Common myeloid progenitor, CD34-positive (primary cell): ENCODE measurements around the gene IPMK.

Experiments used
- CTCF ChIA-PET: fragments of 350-600 bp; sonication (Branson Sonifier 250); formaldehyde crosslinking; loops from one replicate; lab custom pipeline; 2021; ENCODE audit warnings: antibody characterized with exemption; lab: Charles Lee
- POLR2A ChIA-PET: fragments of 350-600 bp; sonication (Branson Sonifier 250); formaldehyde crosslinking; loops from one replicate; lab custom pipeline; 2021; ENCODE audit warnings: antibody characterized with exemption; lab: Charles Lee
- DNase-seq, 3 donors: peaks; one replicate each; pipeline versions ENCODE4 v3.0.0 to v3.0.0-alpha.2; 2013
- H3K27ac ChIP-seq, 2 experiments: 1 replicate in 1 of 2; 2 replicates in 1 of 2; pipeline ENCODE4 v1.7.0; 2013; ENCODE audit warnings: inconsistent platforms in 2 of 2, low read length in 2 of 2, mild to moderate bottlenecking in 2 of 2, low read depth in 1 of 2, moderate library complexity in 1 of 2; ENCODE audit not compliant: severe bottlenecking in 2 of 2, insufficient read depth in 1 of 2, poor library complexity in 1 of 2
- H3K27me3 ChIP-seq, 5 experiments: replicated peaks in 2 of 5; 1 replicate in 3 of 5; 2 replicates in 2 of 5; pipeline versions ENCODE4 v1.6.1 to v1.7.0; 2013; ENCODE audit warnings: low read length in 4 of 5, mild to moderate bottlenecking in 2 of 5, moderate library complexity in 2 of 5, inconsistent platforms in 1 of 5; ENCODE audit not compliant: insufficient read depth in 5 of 5, control insufficient read depth in 4 of 5
- H3K36me3 ChIP-seq, 4 experiments: 1 replicate in 2 of 4; 2 replicates in 2 of 4; pipeline versions ENCODE4 v1.6.1 to v1.7.0; 2013; ENCODE audit warnings: low read length in 3 of 4, control low read depth in 1 of 4, mild to moderate bottlenecking in 1 of 4; ENCODE audit not compliant: control insufficient read depth in 4 of 4, insufficient read depth in 4 of 4
- H3K4me1 ChIP-seq, 4 experiments: 1 replicate in 3 of 4; 2 replicates in 1 of 4; pipeline versions ENCODE4 v1.6.1 to v1.7.1; 2013; ENCODE audit warnings: low read length in 3 of 4, mild to moderate bottlenecking in 3 of 4, control low read depth in 1 of 4, inconsistent platforms in 1 of 4, moderate library complexity in 1 of 4; ENCODE audit not compliant: control insufficient read depth in 4 of 4, insufficient read depth in 4 of 4; ENCODE audit errors: control extremely low read depth in 1 of 4
- H3K4me3 ChIP-seq, 7 experiments: 1 replicate in 4 of 7; 2 replicates in 3 of 7; pipeline versions ENCODE4 v1.5.1 to v1.7.0; 2013; ENCODE audit warnings: mild to moderate bottlenecking in 7 of 7, low read length in 6 of 7, moderate library complexity in 6 of 7, inconsistent platforms in 2 of 7, low read depth in 2 of 7, control low read depth in 1 of 7; ENCODE audit not compliant: insufficient read depth in 4 of 7, control insufficient read depth in 1 of 7; ENCODE audit errors: extremely low read depth in 1 of 7
- H3K9me3 ChIP-seq, 5 experiments: 1 replicate in 4 of 5; 2 replicates in 1 of 5; pipeline versions ENCODE4 v1.6.1 to v1.7.1; 2013; ENCODE audit warnings: low read length in 4 of 5, mild to moderate bottlenecking in 2 of 5, inconsistent platforms in 1 of 5, low read depth in 1 of 5, moderate library complexity in 1 of 5; ENCODE audit not compliant: control insufficient read depth in 4 of 5, insufficient read depth in 2 of 5; ENCODE audit errors: control extremely low read depth in 1 of 5
- WGBS: methylation state at CpG from one replicate; pipeline ENCODE4 v1.1.5; 2013; ENCODE audit not compliant: insufficient coverage; 5-methylcytosine and 5-hydroxymethylcytosine counted together

Gene IPMK

GRCh38 chr10:58225654-58226053, 42.0 kb downstream of the IPMK start:
- no peaks in the 10 kb centered on the region for H3K27me3 ChIP-seq
- no peak for DNase-seq
- no CpG with 5 or more reads among the region's 2 CpGs for WGBS
- POLR2A ChIA-PET = no interaction called here
- peaks cover 2 to 19% (median 16%) of the 10 kb centered on the region in 4 experiments for H3K36me3 ChIP-seq
- no peak overlapping the region for H3K27ac ChIP-seq
- H3K4me3 ChIP-seq = no peak overlapping the region
- no peaks in the 10 kb centered on the region for H3K4me1 ChIP-seq
- CTCF ChIA-PET = interaction anchor here (1.3 kb wide), 1 partner anchor 10 kb away, joined by 3 read pairs; no protein-coding TSS in a partner anchor
- H3K9me3 ChIP-seq = no peaks in the 10 kb centered on the region

- CTCF ChIA-PET = no interaction called here
- no CpG with 5 or more reads among the region's 2 CpGs for WGBS
Measured at GRCh38 chr10:58220769-58221451, 46.8 kb downstream of the IPMK start.

DNA sequence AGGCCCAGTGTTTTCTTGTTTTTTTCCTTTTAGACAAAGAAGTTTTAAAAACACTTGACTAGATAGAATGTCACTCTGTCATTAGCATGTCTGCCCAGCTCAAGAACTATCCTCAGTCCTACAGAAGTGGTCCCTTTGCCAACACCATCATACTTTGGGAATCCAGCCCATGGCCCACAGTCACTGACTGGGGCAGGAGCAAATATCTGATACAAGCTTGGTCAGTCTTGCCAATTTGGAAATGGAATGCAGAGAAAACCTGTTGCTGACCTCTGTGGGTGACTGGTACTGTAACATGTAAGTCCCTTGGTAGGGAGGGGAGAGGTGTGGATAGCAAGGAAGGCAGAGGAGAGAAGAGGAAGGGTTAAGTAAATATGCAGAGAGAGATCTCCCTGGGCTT, 47.8 kb downstream of the IPMK start:
- Histone ChIP-seq H3K4me1 (no peaks in the 10 kb centered on the region), H3K27ac (no peak overlapping the region), H3K4me3 (no peak overlapping the region), H3K9me3 (no peaks in the 10 kb centered on the region), H3K36me3 (peaks cover 3 to 6% (median 4%) of the 10 kb centered on the region in 4 experiments), H3K27me3 (no peaks in the 10 kb centered on the region)
- CTCF ChIA-PET = no interaction called here
- POLR2A ChIA-PET = no interaction called here
- DNase-seq = no peak

More at GRCh38 chr10:58220769-58221451, 46.8 kb downstream of the IPMK start:
- H3K27ac ChIP-seq = no peak overlapping the region
- peaks cover 3 to 11% (median 8%) of the 10 kb centered on the region in 4 experiments for H3K36me3 ChIP-seq
- H3K27me3 ChIP-seq = no peaks in the 10 kb centered on the region
- H3K4me3 ChIP-seq = no peak overlapping the region
- no peaks in the 10 kb centered on the region for H3K4me1 ChIP-seq
- no peaks in the 10 kb centered on the region for H3K9me3 ChIP-seq
- DNase-seq = no peak
- POLR2A ChIA-PET = interaction anchor here (0.6 kb wide), 1 partner anchor 40 kb away, joined by 4 read pairs; no protein-coding TSS in a partner anchor

DNA sequence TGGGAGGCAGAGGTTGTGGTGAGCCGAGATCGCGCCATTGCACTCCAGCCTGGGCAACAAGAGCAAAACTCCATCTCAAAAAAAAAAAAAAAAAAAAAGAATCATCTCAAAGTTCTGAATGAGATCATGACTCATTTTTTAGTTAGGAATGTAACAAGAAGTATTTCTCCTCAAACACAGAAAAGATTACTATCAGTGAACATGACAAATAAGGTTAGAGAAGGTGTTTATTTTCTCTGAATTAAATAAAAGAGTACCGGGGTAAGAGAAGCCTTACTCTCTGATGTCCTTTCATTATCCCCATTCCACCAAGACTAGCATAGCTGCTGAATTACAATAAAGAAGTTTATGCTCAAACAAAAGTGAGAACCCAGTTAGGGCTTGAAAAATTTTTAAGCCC, 50.1 kb downstream of the IPMK start:
- ChIA-PET POLR2A (no interaction called here), CTCF (interaction anchor here (1.3 kb wide), 1 partner anchor 74 kb away, joined by 3 read pairs; no protein-coding TSS in a partner anchor)
- Histone ChIP-seq H3K36me3 (peaks cover 0 to 20% (median 11%) of the 10 kb centered on the region in 4 experiments), H3K27me3 (no peaks in the 10 kb centered on the region), H3K4me1 (no peaks in the 10 kb centered on the region), H3K4me3 (no peak overlapping the region), H3K27ac (peak overlapping the region in 1 of 2 experiments; percentile 41), H3K9me3 (no peaks in the 10 kb centered on the region)
- no peak for DNase-seq
- no CpG with 5 or more reads among the region's 4 CpGs for WGBS

DNA sequence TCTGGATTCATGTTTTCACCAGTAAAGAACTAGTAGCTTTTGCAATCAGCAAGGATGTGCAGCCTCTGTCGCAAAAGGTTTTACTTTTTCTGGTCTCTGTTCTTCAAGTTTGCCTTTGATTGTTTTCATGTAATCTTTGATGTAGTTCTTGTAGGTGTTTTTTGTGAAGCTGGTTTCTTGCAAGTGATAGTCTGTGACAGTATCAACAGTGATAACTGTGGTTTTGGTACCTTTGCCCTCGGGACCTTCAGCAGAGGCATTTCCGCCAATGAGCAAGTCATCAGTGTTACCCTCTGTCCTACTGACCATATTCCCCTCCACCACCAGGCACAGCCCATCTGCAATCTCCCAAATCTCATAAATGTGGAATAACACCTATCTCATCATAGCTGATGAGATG, 55.1 kb downstream of the IPMK start:
- CTCF ChIA-PET = no interaction called here
- DNase-seq = no peak
- no peaks in the 10 kb centered on the region for H3K4me1 ChIP-seq
- no peaks in the 10 kb centered on the region for H3K27me3 ChIP-seq
- H3K9me3 ChIP-seq = no peaks in the 10 kb centered on the region
- POLR2A ChIA-PET = no interaction called here
- H3K27ac ChIP-seq = no peak overlapping the region
- H3K36me3 ChIP-seq = peaks cover 0 to 39% (median 21%) of the 10 kb centered on the region in 4 experiments
- 83% methylated on average over 3 of the region's 3 CpGs for WGBS
- H3K4me3 ChIP-seq = no peak overlapping the region

DNA sequence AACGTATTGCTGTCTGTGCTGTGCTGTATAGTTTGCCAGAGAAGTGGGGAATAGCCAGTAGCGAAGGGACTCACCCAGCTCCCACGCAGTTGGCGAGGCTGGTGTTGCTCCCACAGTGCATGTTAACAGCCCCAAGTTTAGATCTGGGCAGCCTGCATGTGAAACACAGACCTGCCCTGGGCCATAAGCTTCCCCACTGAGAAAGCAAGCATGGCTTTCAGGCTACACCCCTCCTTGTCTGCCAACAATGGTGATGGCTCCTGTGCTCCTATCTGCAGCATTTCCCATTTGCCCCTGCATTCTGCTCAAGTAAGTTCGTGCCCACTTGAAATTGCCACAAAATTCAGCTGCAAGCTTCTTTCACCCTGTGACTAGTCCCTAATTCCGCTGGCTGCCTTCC, 57.5 kb downstream of the IPMK start:
- H3K4me1 ChIP-seq = no peaks in the 10 kb centered on the region
- 100% methylated on average over 6 of the region's 6 CpGs for WGBS
- H3K4me3 ChIP-seq = no peak overlapping the region
- no peak overlapping the region for H3K27ac ChIP-seq
- H3K36me3 ChIP-seq = peaks cover 0 to 42% (median 21%) of the 10 kb centered on the region in 4 experiments
- CTCF ChIA-PET = interaction anchor here (0.9 to 1.5 kb wide), 3 partner anchors 8 to 89 kb away, joined by 3 to 4 read pairs (median 3); no protein-coding TSS in a partner anchor
- peaks cover 0 to 5% (median 0%) of the 10 kb centered on the region in 5 experiments for H3K9me3 ChIP-seq
- H3K27me3 ChIP-seq = no peaks in the 10 kb centered on the region
- DNase-seq = no peak
- POLR2A ChIA-PET = no interaction called here

DNA sequence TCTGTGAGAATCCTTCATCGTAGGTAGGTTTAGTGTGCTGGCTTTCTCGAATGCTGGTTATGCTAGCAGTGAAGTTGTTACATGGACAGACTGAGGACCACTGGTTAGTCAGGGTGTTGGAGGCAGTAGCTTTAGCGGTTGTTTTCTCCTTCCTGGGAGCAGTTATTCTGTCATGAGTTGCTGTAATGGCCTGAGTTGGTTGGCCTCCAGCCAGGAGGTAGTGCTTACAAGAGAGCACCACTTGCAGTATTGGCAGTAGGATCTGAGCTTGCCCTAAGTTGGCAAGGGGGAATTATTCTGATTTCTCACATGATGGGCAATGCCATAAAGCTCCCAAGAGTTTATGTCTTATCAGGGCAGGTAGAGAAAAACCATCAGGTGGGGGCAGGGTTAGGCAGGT, 58.0 kb downstream of the IPMK start:
- ChIA-PET POLR2A (no interaction called here), CTCF (interaction anchor here (0.9 to 1.5 kb wide), 4 partner anchors 9 to 90 kb away, joined by 3 to 4 read pairs (median 3); no protein-coding TSS in a partner anchor)
- H3K27me3 ChIP-seq = no peaks in the 10 kb centered on the region
- H3K4me3 ChIP-seq = no peak overlapping the region
- DNase-seq = no peak
- H3K9me3 ChIP-seq = peaks cover 0 to 5% (median 0%) of the 10 kb centered on the region in 5 experiments
- no peak overlapping the region for H3K27ac ChIP-seq
- no peaks in the 10 kb centered on the region for H3K4me1 ChIP-seq
- WGBS = 96% methylated on average over 3 of the region's 3 CpGs
- H3K36me3 ChIP-seq = peaks cover 0 to 40% (median 21%) of the 10 kb centered on the region in 4 experiments
